GM12892 (cell line): ENCODE results near the gene CIT.

ENCODE experiments used
- POLR2A ChIP-seq: IDR thresholded peaks from 2 replicates; pipeline ENCODE4 v1.6.1; 2011; ENCODE audit warnings: low read depth, low read length, control low read depth
- POLR2AphosphoS5 ChIP-seq: IDR thresholded peaks from 2 replicates; pipeline ENCODE4 v1.6.1; 2011; ENCODE audit warnings: low read depth, low read length, control low read depth

DNA sequence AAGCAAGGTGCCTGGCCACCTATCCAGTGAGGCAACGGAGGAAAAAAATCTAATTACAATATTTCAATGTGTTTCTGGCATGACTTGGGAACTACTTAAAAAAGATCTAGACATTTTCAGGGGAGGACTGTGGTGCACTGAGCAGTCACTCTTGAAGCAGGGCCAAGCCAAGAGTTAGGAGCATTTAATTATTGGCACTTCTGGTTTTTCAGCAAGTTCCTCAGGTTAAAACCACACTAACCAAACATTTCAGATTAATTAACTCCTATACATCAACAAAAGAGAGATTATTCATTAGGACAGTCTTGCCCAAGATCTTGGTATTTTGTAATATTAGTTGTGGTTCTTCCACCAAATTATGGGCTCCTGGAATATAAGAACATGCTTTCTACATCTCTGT lies 183.6 kb downstream of the CIT start:
- TF ChIP-seq POLR2A (no peak), POLR2AphosphoS5 (no peak)
